ENCODE results near the gene NOP9.

Gene NOP9

DNA sequence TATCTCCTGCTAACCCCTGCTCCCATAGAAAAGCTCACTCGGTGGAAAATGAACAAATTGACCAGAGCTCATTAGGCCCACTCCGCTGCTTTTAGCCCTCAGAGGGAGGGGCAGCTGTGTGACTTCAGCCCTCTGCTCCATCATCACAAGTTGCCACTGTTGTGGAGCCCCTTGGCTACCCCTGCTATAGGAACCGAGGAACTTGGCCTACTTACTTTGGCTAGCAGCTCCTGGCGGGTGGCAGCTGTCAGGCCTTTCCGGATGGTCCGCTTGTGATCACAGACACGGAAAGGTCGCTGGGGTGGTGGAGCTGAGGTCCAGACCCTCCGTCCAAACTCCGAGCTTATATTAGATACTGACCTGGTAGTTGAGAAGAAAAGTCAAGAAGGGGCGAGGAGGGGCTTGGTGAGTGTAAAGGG is 7.5 kb downstream of the NOP9 start:
- no peaks in the 10 kb centered on the region for H3K9me3 ChIP-seq (ENCODE audit: control insufficient read depth, low read depth, low read length)
- no peak overlapping the region for H3K27ac ChIP-seq (ENCODE audit: low read length)
- no peak overlapping the region for H3K4me3 ChIP-seq (ENCODE audit: low read length)
- H3K36me3 ChIP-seq (ENCODE audit: control insufficient read depth, low read depth, low read length): peaks cover 50% of the 10 kb centered on the region
- no peak overlapping the region for H3K9ac ChIP-seq (ENCODE audit: low read length)
- no peaks in the 10 kb centered on the region for H3K4me1 ChIP-seq (ENCODE audit: control insufficient read depth, low read depth, low read length)
- H3K27me3 ChIP-seq (ENCODE audit: control insufficient read depth, insufficient read depth, low read length): no peaks in the 10 kb centered on the region

DNA sequence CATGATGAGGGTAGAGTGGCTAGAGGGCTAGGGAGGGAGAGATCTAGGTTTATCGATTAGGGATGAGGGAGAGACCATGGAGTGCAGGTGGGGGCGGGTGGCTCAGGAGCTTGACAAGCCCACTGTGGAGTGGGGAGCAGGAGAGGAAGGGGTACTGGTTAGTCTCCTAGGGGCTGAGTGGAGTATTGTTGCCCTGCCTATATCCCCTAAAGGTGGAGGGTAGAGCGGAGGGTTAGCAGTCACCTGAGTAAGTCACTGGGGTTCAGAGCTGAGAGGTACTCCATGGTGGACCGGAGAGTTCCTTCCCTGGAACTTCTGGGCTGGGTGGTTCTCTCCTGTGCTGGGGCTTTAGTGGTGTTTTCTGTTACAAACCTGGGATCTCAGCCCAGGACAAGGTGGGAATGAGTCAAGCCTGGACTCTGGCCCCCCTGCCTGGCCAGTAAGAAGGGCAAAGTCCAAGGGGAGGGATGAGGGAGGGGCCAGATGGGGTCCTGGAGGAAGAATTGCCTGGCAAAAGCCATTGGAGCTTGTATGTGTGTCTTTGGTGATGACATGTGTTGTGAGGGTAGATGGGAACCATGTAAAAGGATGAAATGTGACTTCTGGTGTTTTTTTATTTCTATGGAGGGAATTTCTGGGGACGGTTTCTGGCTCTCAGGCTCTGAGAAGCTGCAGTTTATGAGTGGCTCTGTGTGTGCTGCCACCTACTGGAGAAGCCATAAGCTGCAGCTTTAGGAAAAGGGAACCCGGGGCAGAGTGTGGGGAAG is 8.1 kb downstream of the NOP9 start, which contains the start of gene CIDEB:
TSS of gene CIDEB (minus strand) at position 403 of the 767 bp plus-strand sequence. CDS start at position 284, 119 bp downstream.
- Histone ChIP-seq H3K4me3 (ENCODE audit: low read length) (no peak within 1 kb of the TSS), H3K9me3 (ENCODE audit: control insufficient read depth, low read depth, low read length) (no peaks in the 10 kb centered on the region), H3K27ac (ENCODE audit: low read length) (no peak within 1 kb of the TSS), H3K27me3 (ENCODE audit: control insufficient read depth, insufficient read depth, low read length) (no peaks in the 10 kb centered on the region), H3K4me1 (ENCODE audit: control insufficient read depth, low read depth, low read length) (no peaks in the 10 kb centered on the region), H3K36me3 (ENCODE audit: control insufficient read depth, low read depth, low read length) (peaks cover 44% of the 10 kb centered on the region), H3K9ac (ENCODE audit: low read length) (no peak within 1 kb of the TSS)

DNA sequence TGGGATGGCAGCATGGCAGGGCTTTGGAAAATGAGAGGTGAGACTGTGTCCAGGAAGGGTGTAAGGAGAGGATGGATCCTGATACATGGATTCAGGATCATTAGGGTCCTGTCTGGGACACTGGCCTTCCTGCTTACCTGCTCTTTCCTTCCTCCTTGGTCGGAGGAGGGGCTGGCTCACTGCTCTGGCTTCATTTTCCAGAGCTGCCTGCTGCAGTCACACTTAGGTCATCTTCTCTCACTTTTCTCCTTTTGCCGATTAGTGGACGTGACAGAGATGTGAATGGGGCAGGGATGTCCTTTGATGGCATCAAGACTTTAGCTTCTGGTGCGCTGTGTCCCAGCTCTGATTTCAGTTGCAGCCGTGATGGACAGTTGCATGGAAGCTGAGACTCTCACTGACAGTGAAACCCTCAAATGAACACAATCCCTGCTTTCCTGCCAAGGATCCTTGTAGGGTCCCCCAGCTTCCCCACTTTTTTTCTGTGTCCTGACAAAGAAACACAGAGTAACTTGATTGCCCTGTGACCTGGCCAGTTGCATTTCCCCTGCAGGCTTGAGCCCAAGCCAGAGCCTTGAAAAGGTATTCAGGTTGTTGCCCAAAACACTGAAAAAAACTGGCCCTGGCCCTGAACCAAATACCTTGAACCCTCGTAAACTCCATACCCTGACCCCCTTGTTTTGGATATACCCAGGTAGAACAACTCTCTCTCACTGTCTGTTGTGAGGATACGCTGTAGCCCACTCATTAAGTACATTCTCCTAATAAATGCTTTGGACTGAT is 8.9 kb downstream of the NOP9 start:
- no peak overlapping the region for H3K27ac ChIP-seq (ENCODE audit: low read length)
- H3K9ac ChIP-seq (ENCODE audit: low read length): no peak overlapping the region
- H3K4me1 ChIP-seq (ENCODE audit: control insufficient read depth, low read depth, low read length): no peaks in the 10 kb centered on the region
- H3K36me3 ChIP-seq (ENCODE audit: control insufficient read depth, low read depth, low read length): peaks cover 37% of the 10 kb centered on the region
- H3K4me3 ChIP-seq (ENCODE audit: low read length): no peak overlapping the region
- no peaks in the 10 kb centered on the region for H3K9me3 ChIP-seq (ENCODE audit: control insufficient read depth, low read depth, low read length)
- no peaks in the 10 kb centered on the region for H3K27me3 ChIP-seq (ENCODE audit: control insufficient read depth, insufficient read depth, low read length)

DNA sequence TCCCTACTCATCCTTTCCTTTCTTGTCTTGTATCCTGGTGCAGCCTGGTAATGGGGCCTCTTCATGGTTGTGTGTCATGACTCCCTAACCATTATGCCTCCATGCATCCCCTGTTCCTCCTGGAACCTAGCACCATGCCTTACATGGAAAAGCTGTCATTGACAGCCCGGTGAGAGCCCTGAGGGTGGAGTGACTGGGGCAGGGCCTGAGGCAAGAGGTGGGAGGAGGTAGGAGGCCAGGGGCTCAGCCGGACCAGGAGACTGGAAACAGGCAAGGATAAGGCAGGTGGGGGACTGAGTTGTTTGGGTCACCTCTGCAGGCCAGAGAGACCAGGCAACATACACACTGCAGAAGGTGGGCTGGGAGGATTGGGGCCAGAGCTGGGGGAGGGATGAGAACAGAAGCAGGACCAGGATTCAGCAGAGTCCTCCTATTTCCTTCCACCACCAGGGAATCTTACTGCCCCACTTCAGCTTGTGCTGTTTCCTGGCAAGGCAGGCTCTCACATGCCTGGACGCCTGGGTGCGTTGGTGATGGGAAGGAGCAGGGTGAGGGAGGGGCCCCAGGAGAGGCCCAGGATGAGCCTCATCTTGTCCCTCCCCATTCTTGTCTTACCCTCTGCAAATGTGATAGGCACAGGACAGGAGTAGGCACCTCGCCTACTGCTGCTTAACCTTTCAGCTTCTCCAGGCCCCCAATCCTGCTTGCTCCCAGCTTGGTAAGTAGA is 10.1 kb downstream of the NOP9 start, which contains the start of gene LTB4R2:
TSS of gene LTB4R2 (plus strand) at position 603 of the 727 bp plus-strand sequence. CDS start 525 bp downstream, outside the sequence.
- H3K9me3 ChIP-seq (ENCODE audit: control insufficient read depth, low read depth, low read length): no peaks in the 10 kb centered on the region
- no peaks in the 10 kb centered on the region for H3K4me1 ChIP-seq (ENCODE audit: control insufficient read depth, low read depth, low read length)
- no peaks in the 10 kb centered on the region for H3K27me3 ChIP-seq (ENCODE audit: control insufficient read depth, insufficient read depth, low read length)
- peaks cover 25% of the 10 kb centered on the region for H3K36me3 ChIP-seq (ENCODE audit: control insufficient read depth, low read depth, low read length)
- H3K9ac ChIP-seq (ENCODE audit: low read length): no peak within 1 kb of the TSS
- H3K4me3 ChIP-seq (ENCODE audit: low read length): no peak within 1 kb of the TSS
- H3K27ac ChIP-seq (ENCODE audit: low read length): no peak within 1 kb of the TSS

DNA sequence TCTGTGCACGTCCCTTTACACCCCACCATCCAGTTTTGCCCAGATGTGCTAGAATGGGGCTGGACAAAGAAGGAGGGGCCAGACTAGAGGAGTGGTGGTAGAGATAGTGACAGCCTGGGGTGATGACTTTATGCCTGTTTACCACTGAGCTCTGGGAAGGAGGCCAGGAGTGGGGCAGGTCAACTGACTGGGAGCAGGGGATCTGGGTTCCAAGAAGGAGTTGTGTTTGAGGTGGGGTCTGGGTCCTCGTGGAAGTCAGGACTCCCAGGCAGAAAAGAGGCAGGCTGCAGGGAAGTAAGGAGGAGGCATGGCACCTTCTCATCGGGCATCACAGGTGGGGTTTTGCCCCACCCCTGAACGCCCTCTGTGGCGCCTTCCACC is 10.6 kb downstream of the NOP9 start:
- H3K36me3 ChIP-seq (ENCODE audit: control insufficient read depth, low read depth, low read length): peaks cover 21% of the 10 kb centered on the region
- no peak overlapping the region for H3K4me3 ChIP-seq (ENCODE audit: low read length)
- no peak overlapping the region for H3K9ac ChIP-seq (ENCODE audit: low read length)
- H3K27me3 ChIP-seq (ENCODE audit: control insufficient read depth, insufficient read depth, low read length): no peaks in the 10 kb centered on the region
- no peaks in the 10 kb centered on the region for H3K4me1 ChIP-seq (ENCODE audit: control insufficient read depth, low read depth, low read length)
- H3K9me3 ChIP-seq (ENCODE audit: control insufficient read depth, low read depth, low read length): no peaks in the 10 kb centered on the region
- H3K27ac ChIP-seq (ENCODE audit: low read length): no peak overlapping the region

DNA sequence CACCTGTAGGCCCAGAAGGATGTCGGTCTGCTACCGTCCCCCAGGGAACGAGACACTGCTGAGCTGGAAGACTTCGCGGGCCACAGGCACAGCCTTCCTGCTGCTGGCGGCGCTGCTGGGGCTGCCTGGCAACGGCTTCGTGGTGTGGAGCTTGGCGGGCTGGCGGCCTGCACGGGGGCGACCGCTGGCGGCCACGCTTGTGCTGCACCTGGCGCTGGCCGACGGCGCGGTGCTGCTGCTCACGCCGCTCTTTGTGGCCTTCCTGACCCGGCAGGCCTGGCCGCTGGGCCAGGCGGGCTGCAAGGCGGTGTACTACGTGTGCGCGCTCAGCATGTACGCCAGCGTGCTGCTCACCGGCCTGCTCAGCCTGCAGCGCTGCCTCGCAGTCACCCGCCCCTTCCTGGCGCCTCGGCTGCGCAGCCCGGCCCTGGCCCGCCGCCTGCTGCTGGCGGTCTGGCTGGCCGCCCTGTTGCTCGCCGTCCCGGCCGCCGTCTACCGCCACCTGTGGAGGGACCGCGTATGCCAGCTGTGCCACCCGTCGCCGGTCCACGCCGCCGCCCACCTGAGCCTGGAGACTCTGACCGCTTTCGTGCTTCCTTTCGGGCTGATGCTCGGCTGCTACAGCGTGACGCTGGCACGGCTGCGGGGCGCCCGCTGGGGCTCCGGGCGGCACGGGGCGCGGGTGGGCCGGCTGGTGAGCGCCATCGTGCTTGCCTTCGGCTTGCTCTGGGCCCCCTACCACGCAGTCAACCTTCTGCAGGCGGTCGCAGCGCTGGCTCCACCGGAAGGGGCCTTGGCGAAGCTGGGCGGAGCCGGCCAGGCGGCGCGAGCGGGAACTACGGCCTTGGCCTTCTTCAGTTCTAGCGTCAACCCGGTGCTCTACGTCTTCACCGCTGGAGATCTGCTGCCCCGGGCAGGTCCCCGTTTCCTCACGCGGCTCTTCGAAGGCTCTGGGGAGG is 11.3 kb downstream of the NOP9 start, which contains the start of gene LTB4R:
TSS of gene LTB4R (plus strand) at position 857 of the 959 bp plus-strand sequence. CDS start 4,150 bp downstream, outside the sequence.
- Histone ChIP-seq H3K4me3 (ENCODE audit: low read length) (no peak within 1 kb of the TSS), H3K9ac (ENCODE audit: low read length) (no peak within 1 kb of the TSS), H3K9me3 (ENCODE audit: control insufficient read depth, low read depth, low read length) (no peaks in the 10 kb centered on the region), H3K36me3 (ENCODE audit: control insufficient read depth, low read depth, low read length) (peaks cover 15% of the 10 kb centered on the region), H3K27me3 (ENCODE audit: control insufficient read depth, insufficient read depth, low read length) (no peaks in the 10 kb centered on the region), H3K27ac (ENCODE audit: low read length) (no peak within 1 kb of the TSS), H3K4me1 (ENCODE audit: control insufficient read depth, low read depth, low read length) (no peaks in the 10 kb centered on the region)

DNA sequence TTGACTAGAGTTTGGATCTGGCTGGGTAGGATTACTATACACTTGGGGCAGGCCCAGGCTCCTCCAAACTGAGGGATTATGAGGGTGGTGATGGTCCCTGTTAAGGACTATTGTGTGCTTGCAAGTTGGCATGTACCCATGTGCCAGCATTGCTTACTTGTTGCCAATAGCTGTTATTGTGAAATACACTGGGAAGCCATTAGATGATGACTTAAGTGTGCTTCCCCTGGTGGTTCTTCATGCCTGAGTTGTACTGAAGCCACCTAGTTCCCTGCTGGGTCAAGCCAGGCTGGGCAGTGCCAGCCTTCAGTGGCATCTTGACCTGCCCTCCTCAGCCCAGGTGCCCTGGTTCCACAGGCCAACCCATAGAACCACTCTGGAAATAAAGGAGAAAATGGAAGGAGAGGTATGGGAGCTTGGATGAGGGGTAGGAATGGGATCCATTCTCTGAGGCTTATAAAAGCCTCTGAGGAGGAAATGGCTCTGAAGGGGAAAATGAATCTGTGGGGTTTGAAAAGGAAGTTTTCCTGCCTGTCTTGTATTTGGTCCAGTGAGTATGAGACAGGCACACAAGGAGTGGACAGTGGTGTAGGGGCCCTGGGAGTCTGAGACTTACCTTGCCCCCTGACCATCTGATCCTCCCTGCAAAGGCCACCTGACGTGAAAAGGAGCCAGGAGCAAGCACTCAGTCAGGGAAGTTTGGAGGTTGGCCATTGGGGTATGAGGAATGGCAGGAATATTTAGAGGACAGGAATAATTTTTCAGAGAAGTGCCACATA is 12.4 kb downstream of the NOP9 start:
- no peak overlapping the region for H3K9ac ChIP-seq (ENCODE audit: low read length)
- no peaks in the 10 kb centered on the region for H3K9me3 ChIP-seq (ENCODE audit: control insufficient read depth, low read depth, low read length)
- peaks cover 4% of the 10 kb centered on the region for H3K36me3 ChIP-seq (ENCODE audit: control insufficient read depth, low read depth, low read length)
- H3K4me1 ChIP-seq (ENCODE audit: control insufficient read depth, low read depth, low read length): no peaks in the 10 kb centered on the region
- H3K4me3 ChIP-seq (ENCODE audit: low read length): no peak overlapping the region
- H3K27ac ChIP-seq (ENCODE audit: low read length): no peak overlapping the region
- peaks cover 3% of the 10 kb centered on the region for H3K27me3 ChIP-seq (ENCODE audit: control insufficient read depth, insufficient read depth, low read length)

DNA sequence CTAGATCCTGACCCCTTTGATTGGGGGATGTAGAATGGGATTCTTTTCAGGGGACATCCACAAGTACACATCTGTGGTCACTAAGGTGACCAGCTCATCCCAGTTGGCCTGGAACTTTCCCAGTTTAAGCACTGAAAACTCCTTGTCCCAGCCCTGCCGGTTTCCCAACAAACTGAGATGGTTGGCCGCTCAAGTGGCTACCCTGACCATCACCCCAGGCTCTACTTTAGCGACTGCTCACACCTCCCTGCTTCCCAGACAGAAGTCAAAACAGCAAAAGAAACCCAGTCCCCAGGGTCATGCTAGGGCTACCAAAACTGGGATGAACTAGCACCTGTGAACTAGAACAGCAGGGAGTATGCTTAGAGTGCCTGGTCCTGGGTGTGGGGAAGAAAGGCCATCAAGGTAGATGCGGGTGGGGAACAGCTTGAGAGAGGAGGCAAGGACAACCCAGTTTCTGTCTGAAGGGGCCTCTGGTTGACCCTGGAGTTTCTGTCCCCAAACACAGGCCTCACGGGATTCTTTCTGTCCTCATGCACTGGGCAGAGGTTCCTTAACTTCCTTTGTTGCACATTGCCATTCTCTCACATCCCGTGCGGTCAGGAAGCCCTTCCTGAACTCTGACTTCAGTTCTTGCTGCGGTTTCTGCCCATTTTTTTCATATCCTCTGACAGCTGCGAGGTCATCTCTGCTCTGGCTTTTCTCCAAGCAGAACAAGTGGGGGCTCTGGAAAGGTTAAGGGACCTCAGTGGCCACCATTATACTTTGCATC is 13.3 kb downstream of the NOP9 start:
- Histone ChIP-seq H3K9me3 (ENCODE audit: control insufficient read depth, low read depth, low read length) (no peaks in the 10 kb centered on the region), H3K4me3 (ENCODE audit: low read length) (no peak overlapping the region), H3K36me3 (ENCODE audit: control insufficient read depth, low read depth, low read length) (peaks cover 3% of the 10 kb centered on the region), H3K27me3 (ENCODE audit: control insufficient read depth, insufficient read depth, low read length) (peaks cover 12% of the 10 kb centered on the region), H3K4me1 (ENCODE audit: control insufficient read depth, low read depth, low read length) (no peaks in the 10 kb centered on the region), H3K27ac (ENCODE audit: low read length) (no peak overlapping the region), H3K9ac (ENCODE audit: low read length) (no peak overlapping the region)

DNA sequence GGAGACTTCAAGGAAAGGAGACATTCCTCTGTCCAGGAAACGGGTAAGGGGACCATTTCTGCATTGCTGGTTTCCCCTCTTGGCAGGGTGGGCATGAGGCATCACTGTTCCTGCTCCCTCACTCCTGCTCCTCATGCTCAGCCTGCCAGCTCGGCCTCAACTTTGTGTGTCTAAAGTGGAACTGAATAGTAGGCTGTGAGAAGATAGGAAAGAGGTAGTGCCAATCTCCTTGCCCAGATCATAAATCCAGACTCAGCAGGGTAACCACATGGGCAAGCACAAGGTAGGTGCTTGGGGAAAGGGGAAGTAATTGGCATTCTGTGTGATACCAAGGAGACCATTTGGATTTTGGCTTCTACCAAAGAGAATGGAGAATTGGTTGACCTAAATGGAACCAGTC is 14.3 kb downstream of the NOP9 start:
- Histone ChIP-seq H3K9me3 (ENCODE audit: control insufficient read depth, low read depth, low read length) (no peaks in the 10 kb centered on the region), H3K27ac (ENCODE audit: low read length) (no peak overlapping the region), H3K4me3 (ENCODE audit: low read length) (no peak overlapping the region), H3K36me3 (ENCODE audit: control insufficient read depth, low read depth, low read length) (peaks cover 3% of the 10 kb centered on the region), H3K27me3 (ENCODE audit: control insufficient read depth, insufficient read depth, low read length) (peaks cover 20% of the 10 kb centered on the region), H3K9ac (ENCODE audit: low read length) (no peak overlapping the region), H3K4me1 (ENCODE audit: control insufficient read depth, low read depth, low read length) (no peaks in the 10 kb centered on the region)
